Stimulated activated CD8-positive, alpha-beta memory T cell treated with anti-CD3 and anti-CD28 coated beads, Interleukin-4, amount 100 ng/mL, for 24 hours (primary cell): ENCODE measurements around the gene CTNNA3.

Source experiments
- DNase-seq: peaks from one replicate; pipeline ENCODE4 v3.0.0-alpha.2; 2020; ENCODE audit warnings: low read depth

CTNNA3 gene

GRCh38 chr10:66860376-66860945 is 835.5 kb downstream of the CTNNA3 start:
- no peak for DNase-seq

DNA sequence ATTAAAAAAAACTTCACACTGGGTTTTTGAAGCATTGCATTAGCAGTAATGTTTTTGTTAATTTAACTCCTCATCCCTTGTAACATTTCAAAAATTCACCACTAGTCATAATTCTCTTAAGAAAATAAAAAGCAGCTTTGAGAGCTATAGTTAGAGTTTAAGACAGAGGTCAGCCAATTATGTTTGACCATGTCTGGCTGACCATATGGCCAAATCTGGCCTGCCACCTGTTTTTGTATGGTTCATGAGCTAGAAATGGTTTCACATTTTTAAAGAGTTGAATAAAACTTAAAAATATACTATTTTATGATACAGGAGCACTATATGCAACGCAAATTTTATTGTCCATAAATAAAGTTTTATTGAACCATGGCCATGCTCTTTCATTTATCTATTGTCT is 843.2 kb downstream of the CTNNA3 start:
- no peak for DNase-seq

DNA sequence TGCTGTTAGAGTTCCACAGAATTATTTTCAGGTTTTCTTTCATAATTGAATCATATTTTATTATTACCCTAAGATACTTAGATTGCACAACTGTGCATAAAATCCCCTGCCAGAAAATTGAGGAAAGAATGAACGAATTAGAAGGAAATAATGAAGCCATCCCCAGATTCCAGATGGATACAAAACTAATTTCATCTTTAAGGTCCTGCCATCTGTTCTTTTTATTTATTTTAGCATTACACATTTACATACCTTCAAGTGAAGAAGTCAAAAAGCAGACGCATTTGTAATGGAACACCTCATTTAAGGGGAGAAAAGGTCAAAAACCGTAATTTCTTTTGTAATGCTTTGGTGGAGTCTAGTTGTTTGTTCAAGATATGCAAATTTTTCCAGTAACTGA is 847.1 kb downstream of the CTNNA3 start:
- no peak for DNase-seq

DNA sequence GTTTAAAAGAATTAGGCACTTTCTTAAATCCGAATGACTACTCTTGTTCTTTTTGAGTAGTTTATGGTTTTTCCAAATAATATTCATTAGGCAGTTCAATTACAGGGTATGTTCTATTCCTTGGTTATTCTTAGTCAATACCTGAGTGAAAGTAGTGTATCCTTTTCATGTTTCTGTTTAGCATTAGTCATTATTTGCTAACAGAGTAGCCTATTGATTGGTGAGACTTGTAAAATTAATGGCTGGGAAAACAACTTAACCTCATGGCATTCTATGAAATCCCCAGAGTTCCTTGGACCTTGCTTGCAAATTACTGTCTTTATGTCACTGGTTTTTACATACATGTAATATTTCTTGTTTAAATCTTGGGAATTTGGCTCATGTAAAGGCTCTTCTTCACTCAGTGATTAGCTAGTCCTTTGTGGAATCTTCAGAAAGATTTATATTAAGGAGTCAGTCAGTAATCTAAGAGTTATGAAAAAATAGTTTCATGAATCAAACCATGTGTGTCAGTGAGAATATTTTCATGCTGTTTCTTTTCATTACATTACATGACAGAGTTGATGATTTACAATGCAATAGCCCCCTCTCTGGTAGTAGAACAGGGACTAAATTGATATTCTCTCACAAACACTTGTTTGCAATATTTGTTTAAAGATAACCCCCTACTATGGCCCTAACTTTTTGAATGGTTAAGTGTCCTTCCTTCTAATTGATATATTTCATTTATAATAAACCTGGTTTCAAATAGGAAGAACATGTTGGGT is 851.6 kb downstream of the CTNNA3 start:
- no peak for DNase-seq

GRCh38 chr10:66843396-66843795 is 852.6 kb downstream of the CTNNA3 start:
- DNase-seq = no peak

- no peak for DNase-seq
Observed at GRCh38 chr10:66842867-66843266, 853.1 kb downstream of the CTNNA3 start.

DNA sequence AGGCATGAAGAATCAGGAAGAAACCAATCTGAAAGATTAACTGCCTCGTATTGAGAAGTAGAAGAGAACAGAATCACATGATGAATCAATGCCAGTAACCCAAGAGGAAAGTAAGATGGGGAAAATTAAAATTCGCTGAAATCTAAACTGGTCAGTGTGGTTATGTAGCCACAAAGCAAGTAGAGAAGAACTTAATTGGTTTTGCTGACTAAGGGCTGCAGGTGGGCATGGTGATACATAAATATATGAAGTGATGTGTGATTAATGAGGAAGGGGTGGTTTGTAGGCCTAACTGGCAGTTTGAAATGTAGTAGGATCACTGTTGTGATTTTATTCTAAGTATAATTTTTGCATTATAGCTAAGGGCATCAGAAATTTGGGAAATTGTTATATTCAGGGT is 853.6 kb downstream of the CTNNA3 start:
- DNase-seq = no peak

- no peak for DNase-seq
Observed at GRCh38 chr10:66838656-66839055, 857.3 kb downstream of the CTNNA3 start.

DNA sequence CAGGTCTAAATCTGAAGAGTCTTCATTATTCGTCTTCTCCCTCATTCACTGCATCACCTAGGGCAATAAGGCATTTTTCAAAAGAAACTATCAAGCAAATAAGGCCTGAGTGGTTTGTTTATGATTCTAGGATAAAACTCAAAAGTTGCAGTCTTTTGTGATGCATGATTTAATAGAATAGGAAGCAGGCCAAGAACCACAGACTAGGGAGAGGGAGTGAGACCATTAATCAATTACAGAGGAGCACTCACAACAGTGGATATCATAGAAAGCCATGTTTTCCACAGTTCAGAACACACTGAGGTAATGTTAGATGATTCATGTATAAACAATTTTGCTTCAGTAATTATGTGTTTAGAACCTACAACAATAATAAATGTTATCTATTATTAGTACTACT is 858.0 kb downstream of the CTNNA3 start:
- no peak for DNase-seq

DNA sequence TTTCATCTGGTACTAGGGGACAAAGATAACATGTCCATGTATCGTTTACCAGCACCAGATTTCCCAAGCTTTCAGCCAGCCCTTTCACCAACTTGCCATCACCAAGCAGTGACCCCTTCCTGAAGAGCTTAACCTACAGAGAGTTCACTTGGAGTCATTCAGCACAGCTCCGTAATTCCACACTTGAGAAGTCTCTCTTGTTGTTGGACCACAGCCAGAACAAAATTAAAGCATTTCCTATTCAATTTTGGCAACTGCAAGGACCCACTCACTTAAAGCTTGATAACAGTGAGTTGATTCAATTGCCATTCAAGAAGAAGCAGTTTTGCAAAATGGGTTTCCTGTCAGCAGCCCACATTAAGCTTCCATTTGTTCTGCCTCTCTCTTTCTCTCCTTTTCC is 858.7 kb downstream of the CTNNA3 start:
- DNase-seq = no peak

DNA sequence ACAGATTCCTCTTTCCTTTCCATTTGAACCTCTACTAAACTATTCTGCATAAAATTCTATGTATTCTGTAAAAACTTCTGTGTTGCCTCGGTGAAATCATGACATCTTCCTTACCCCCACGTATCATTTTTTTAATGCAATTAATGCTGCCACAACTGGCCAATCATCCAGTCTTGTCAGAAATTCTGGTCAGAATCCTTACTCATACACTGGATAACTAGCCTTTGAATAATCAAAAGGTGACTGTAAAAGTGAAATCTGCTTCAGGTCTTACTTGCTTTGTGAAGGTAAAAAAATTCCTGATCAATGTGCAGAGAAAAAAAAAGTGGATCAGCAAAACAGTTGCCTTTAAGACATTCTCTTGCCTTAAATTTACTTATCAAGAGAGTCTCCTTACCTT is 859.2 kb downstream of the CTNNA3 start:
- no peak for DNase-seq

GRCh38 chr10:66836057-66836456 is 859.9 kb downstream of the CTNNA3 start:
- no peak for DNase-seq

DNA sequence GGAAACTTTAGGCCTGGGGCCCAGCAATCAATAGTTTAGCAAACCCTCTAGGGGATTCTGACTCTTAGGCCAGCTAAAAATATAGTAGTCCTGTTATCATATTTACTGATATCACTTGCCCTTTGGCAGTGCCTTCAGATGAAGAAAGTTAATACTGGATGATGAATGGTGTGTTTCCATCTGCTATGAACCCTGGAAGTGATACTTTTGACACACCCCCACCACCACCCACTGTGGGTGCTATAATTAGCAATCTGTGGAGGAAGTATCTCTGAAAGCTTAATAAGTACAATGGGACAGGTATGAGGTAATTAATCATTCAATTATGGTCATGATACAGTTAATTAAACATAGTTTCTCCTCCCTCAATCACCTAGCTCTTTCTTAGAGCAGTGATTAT is 860.6 kb downstream of the CTNNA3 start:
- DNase-seq = no peak

GRCh38 chr10:66834802-66835201 is 861.2 kb downstream of the CTNNA3 start:
- no peak for DNase-seq

- no peak for DNase-seq
Observed at GRCh38 chr10:66833861-66834260, 862.1 kb downstream of the CTNNA3 start.

DNA sequence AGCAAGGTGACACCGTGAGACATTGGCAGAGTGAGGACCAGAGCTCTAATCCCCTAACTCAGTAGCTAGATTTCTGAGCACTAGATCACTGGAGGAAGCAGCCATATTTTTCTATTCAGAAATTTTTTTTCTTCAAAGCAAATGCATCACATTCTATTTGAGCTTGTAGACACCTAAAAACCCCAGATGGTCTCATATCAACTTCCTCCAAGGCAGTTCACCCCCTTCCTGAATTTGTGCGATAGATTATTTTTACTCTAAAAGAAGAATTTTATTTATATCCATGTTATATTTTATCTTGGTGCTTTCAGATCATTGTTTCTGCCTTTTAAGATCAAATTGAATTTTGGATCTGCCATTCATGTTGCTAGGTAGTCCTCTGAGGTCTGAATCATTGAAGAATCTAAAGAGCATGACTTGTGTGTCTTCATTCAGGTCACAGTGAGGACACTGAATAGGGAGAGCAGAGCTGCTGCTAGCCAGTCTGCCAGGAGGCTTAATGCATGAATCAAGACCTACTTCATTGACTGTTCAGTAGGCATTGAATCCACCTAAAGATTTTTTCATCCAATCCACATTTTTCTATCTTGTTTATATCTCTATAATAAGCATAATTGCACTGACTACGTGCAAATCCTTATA is 863.1 kb downstream of the CTNNA3 start:
- no peak for DNase-seq

GRCh38 chr10:66828957-66829356 is 867.0 kb downstream of the CTNNA3 start:
- DNase-seq = no peak

DNA sequence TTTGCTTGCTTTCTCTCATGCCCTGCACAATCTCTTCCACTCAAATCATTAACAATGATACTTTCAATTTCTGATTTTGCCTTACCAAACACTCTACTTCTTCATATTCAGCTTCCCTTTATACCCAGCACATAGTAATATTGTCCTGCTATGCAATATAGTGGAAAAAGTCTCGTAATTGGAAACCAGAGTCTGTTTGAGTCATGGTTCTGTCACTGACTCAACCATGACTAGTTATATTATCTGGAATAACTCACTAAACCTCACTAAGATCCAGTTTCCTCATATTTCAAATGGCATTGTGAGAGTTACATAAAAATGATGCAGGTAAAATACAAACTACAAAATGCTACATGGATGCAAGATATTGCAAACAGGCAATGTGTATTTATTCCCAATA is 868.6 kb downstream of the CTNNA3 start:
- DNase-seq = no peak

DNA sequence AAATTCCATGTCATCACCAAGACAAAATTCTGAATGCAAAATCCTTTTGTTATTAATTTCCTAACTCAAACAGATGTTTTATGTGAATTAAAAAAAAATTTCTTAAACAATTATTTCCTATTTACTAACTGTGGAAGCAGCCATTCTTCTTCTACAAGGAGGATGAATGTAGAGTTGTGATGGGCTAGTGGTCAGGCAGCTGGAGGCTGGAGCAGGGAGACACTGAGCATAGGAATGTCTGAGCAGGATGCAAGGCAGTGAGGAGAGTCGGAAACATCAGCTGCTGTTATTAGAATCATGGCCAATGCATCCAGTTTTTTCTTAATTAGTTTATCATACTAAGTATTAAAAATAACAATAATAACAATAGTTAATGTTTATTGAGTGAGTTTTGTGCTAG is 872.7 kb downstream of the CTNNA3 start:
- no peak for DNase-seq

DNA sequence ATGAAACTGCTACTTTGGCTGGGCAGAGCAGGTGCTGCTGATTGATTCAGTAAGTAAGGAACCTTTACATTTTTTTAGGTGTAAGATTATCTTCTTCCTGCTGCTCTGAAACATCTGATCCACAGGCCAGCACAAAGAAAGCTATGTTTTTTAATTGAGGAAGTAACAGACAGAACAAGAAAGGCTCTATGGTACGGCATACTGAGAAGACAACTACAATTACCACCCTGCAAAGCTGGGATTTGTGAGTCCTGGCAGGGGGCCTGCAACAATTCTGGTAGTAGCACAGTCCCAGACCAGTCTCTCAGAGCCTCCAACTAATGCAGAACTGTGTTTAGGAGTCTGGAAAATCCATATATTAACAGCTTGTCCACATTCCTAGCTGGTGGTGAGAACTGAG is 873.2 kb downstream of the CTNNA3 start:
- no peak for DNase-seq

- no peak for DNase-seq
Observed at GRCh38 chr10:66819691-66820090, 876.3 kb downstream of the CTNNA3 start.

GRCh38 chr10:66813122-66813521 is 882.9 kb downstream of the CTNNA3 start:
- DNase-seq = no peak

DNA sequence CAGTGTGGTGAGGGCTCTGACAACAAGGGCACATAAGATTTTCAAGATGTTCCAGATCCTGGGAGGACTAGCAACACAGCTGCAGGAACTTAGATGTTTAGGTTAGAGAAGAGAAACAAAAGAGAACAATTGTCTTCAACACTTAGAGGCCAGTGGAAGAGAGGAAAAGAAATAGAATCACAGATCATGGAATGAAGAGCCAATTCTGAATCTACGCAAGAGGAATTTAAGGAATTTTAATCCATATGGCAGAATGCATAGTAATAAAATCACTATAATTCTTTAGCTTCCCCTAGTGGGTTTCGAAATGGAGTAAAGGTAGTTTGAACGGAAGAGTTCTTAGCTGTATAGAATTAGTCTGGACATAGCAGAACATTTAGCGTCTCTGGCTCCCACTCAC is 884.8 kb downstream of the CTNNA3 start:
- no peak for DNase-seq

- no peak for DNase-seq
Observed at GRCh38 chr10:66809402-66809801, 886.6 kb downstream of the CTNNA3 start.
